Coronary artery (tissue), 2 donors: ENCODE data around the gene MAGEB2.

Experiments
- DNase-seq: peaks from one replicate; pipeline ENCODE4 v3.0.0-alpha.2; 2017; ENCODE audit warnings: low spot score
- H3K27ac ChIP-seq, 2 donors: fragments of 200-600 bp; sonication (generic); one replicate each; pipeline ENCODE4 v1.5.1; 2016 to 2019
- H3K4me3 ChIP-seq: fragments of 200-600 bp; sonication (generic); 2 replicates; pipeline ENCODE4 v1.5.1; 2016; ENCODE audit warnings: mild to moderate bottlenecking, moderate library complexity
- CTCF ChIP-seq: fragments of 200-600 bp; sonication (generic); IDR thresholded peaks from one replicate; pipeline ENCODE4 v1.5.1; 2019; ENCODE audit warnings: antibody characterized with exemption

Gene MAGEB2

GRCh38 chrX:30241724-30242415, 26.5 kb downstream of the MAGEB2 start, which contains the start of gene MAGEB4:
TSS of gene MAGEB4 (plus strand) at chrX:30242000. CDS start at chrX:30242136, 136 bp downstream.
- no peak for DNase-seq
- Histone ChIP-seq H3K4me3 (no peak within 1 kb of the TSS), H3K27ac (no peak within 1 kb of the TSS)
- TF ChIP-seq CTCF: no peak

- no peak for DNase-seq
- Histone ChIP-seq H3K27ac (no peak within 1 kb of the TSS), H3K4me3 (no peak within 1 kb of the TSS)
- no peak for TF ChIP-seq CTCF
Observed at GRCh38 chrX:30246769-30247489, 31.6 kb downstream of the MAGEB2 start, which contains the start of gene MAGEB1. TSS of gene MAGEB1 (plus strand) at chrX:30247146. CDS start at chrX:30250494, 3,348 bp downstream.

- Histone ChIP-seq H3K27ac (no peak overlapping the region), H3K4me3 (no peak overlapping the region)
- DNase-seq: no peak
- no peak for TF ChIP-seq CTCF
Observed at GRCh38 chrX:30248854-30249253, 33.5 kb downstream of the MAGEB2 start.

- no peak for TF ChIP-seq CTCF
- H3K27ac ChIP-seq: no peak overlapping the region
Observed at GRCh38 chrX:30253257-30253656, 37.9 kb downstream of the MAGEB2 start.

GRCh38 chrX:30259927-30260326, 44.6 kb downstream of the MAGEB2 start:
- TF ChIP-seq CTCF: no peak
- H3K27ac ChIP-seq: no peak overlapping the region
- no peak overlapping the region for H3K4me3 ChIP-seq
- no peak for DNase-seq

More at GRCh38 chrX:30253257-30253656, 37.9 kb downstream of the MAGEB2 start:
- DNase-seq: no peak
- H3K4me3 ChIP-seq: no peak overlapping the region

- TF ChIP-seq CTCF: no peak
- no peak for DNase-seq
- Histone ChIP-seq H3K27ac (no peak overlapping the region), H3K4me3 (no peak overlapping the region)
Observed at GRCh38 chrX:30261012-30261411, 45.6 kb downstream of the MAGEB2 start.
